ENCODE results near the gene SP7.

GRCh38 chr12:53308276-53308675, 27.9 kb downstream of the SP7 start:
- TF ChIP-seq CTCF (IDR thresholded peaks at IDR 0.05; ENCODE audit: low read length) (no peak), EZH2 (optimal IDR thresholded peaks at IDR 0.05; ENCODE audit: low read depth, low read length) (no peak)
